ENCODE results near the gene DUSP15. TPM values are rescaled to one million over a fixed set of nuclear protein-coding genes. Genes with fewer than 3 reads are reported as not detected.

DUSP15 gene
- total and polyA plus RNA-seq, 2 of the 4 experiments (the other 2 are of a cell fraction), result not detected

GRCh38 chr20:31903627-31904386, 33.5 kb upstream of the DUSP15 start:
- Histone ChIP-seq H3K4me3 (ENCODE audit: insufficient read depth, low read depth, low read length) (no peak overlapping the region), H3K79me1 (ENCODE audit: low read depth in 1 of 2, low read length in 2 of 2) (no peaks in the 10 kb centered on the region), H3K56ac (ENCODE audit: extremely low read depth, insufficient read depth, low read length) (no peak overlapping the region), H3K9ac (ENCODE audit: low read depth, low read length) (no peak overlapping the region), H4K8ac (ENCODE audit: low read depth in 2 of 2, low read length in 2 of 2) (no peak overlapping the region), H2BK120ac (ENCODE audit: low read depth, low read length) (no peak overlapping the region), H2AFZ (replicated peaks; ENCODE audit: low read length, poor library complexity) (no peak overlapping the region), H4K91ac (ENCODE audit: insufficient read depth, low read depth, low read length) (no peak overlapping the region), H2AK9ac (replicated peaks; ENCODE audit: low read depth, low read length, poor library complexity) (no peak overlapping the region), H2AK5ac (ENCODE audit: low read depth, low read length) (no peak overlapping the region), H3K9me3 (ENCODE audit: control insufficient read depth, insufficient read depth, low read length) (no peaks in the 10 kb centered on the region), H3K9me1 (ENCODE audit: insufficient read depth, low read length) (no peaks in the 10 kb centered on the region; the same call in 1 of the 2 replicates), H3K27ac (ENCODE audit: insufficient read depth, low read length) (no peak overlapping the region), H3K36me3 (ENCODE audit: control insufficient read depth, insufficient read depth, low read length) (no peaks in the 10 kb centered on the region), H4K5ac (ENCODE audit: low read depth, low read length) (no peak overlapping the region), H3K4ac (ENCODE audit: low read depth, low read length) (no peak overlapping the region), H3K18ac (ENCODE audit: low read depth, low read length) (no peak overlapping the region), H4K20me1 (ENCODE audit: insufficient read depth, low read length) (no peaks in the 10 kb centered on the region), H2BK15ac (ENCODE audit: low read depth, low read length) (no peak overlapping the region), H3K4me2 (ENCODE audit: low read depth, low read length) (no peak overlapping the region), H3K4me1 (ENCODE audit: control insufficient read depth, insufficient read depth, low read length) (no peaks in the 10 kb centered on the region), H3K23ac (ENCODE audit: low read depth, low read length) (no peak overlapping the region), H2BK20ac (ENCODE audit: low read depth, low read length) (no peak overlapping the region), H3K27me3 (ENCODE audit: control insufficient read depth, insufficient read depth, low read length) (peaks cover 15% of the 10 kb centered on the region), H2BK5ac (ENCODE audit: low read depth, low read length, poor library complexity, severe bottlenecking) (no peak overlapping the region), H3K14ac (replicated peaks; ENCODE audit: low read depth, low read length) (no peak overlapping the region)
- TF ChIP-seq MAZ (IDR thresholded peaks at IDR 0.05; ENCODE audit: borderline replicate concordance, low read depth, low read length), result no peak
- TF ChIP-seq SMC3 (IDR thresholded peaks at IDR 0.05; ENCODE audit: low read depth, low read length), result no peak
- no peak for TF ChIP-seq MXI1 (IDR thresholded peaks at IDR 0.05; ENCODE audit: borderline replicate concordance, low read depth, low read length)
- TF ChIP-seq USF2 (IDR thresholded peaks at IDR 0.05; ENCODE audit: low read depth, low read length), result no peak
- no peak for TF ChIP-seq CHD1 (IDR thresholded peaks at IDR 0.05; ENCODE audit: low read depth, low read length)
- no peak for TF ChIP-seq CEBPB (IDR thresholded peaks at IDR 0.05; ENCODE audit: low read depth, low read length)
- TF ChIP-seq NFE2L2 (IDR thresholded peaks at IDR 0.05; ENCODE audit: low read depth, low read length), result no peak
- TF ChIP-seq CTCF (conservative IDR thresholded peaks at IDR 0.05; ENCODE audit: low read depth, low read length), result no peak
- TF ChIP-seq RCOR1 (IDR thresholded peaks at IDR 0.05; ENCODE audit: insufficient replicate concordance, low read length), result no peak
- TF ChIP-seq RAD21 (IDR thresholded peaks at IDR 0.05; ENCODE audit: low read length), result no peak
- TF ChIP-seq MAFK (IDR thresholded peaks at IDR 0.05; ENCODE audit: low read depth, low read length), result no peak
- TF ChIP-seq ELK1 (IDR thresholded peaks at IDR 0.05; ENCODE audit: borderline replicate concordance, low read depth, low read length), result no peak
- TF ChIP-seq RFX5 (IDR thresholded peaks at IDR 0.05; ENCODE audit: low read depth, low read length), result no peak
- in situ Hi-C loops (cut with MboI; ENCODE audit: low sequenced_read_pairs), result no loop called here
- no TSS peak for BruUV-seq (replicated peaks)
- ChIA-PET POLR2A (ENCODE audit: unreplicated experiment) (no interaction called here), CTCF (no interaction called here)
- dilution Hi-C loops (cut with HindIII; ENCODE audit: low sequenced_read_pairs, unreplicated experiment), result no loop called here
- WGBS, 2 experiments (ENCODE audit: extremely low coverage in 2 of 2, insufficient read length in 1 of 2), result no CpG with 5 or more reads among the region's 1 CpG
- intact Hi-C loops (cut with micrococcal nuclease), result no loop called here
- DNase-seq (no peak), ATAC-seq (ENCODE audit: low read depth) (no peak)
